ENCODE data around the gene INHBC.

INHBC gene

GRCh38 chr12:57477710-57478681 is 43.4 kb downstream of the INHBC start:
- peak; percentile 58 for DNase-seq (ENCODE audit: low read depth)
- no peak overlapping the region for H3K4me3 ChIP-seq (ENCODE audit: low read length)
- no peak for TF ChIP-seq CTCF (IDR thresholded peaks at IDR 0.05; ENCODE audit: insufficient read depth, low read depth, low read length, missing control alignments)

- H3K4me3 ChIP-seq (ENCODE audit: low read length) = no peak overlapping the region
- no peak for DNase-seq (ENCODE audit: low read depth)
- TF ChIP-seq CTCF (IDR thresholded peaks at IDR 0.05; ENCODE audit: insufficient read depth, low read depth, low read length, missing control alignments) = no peak
Observed at GRCh38 chr12:57479043-57479375, 44.4 kb downstream of the INHBC start.

- DNase-seq (ENCODE audit: low read depth) = no peak
- H3K4me3 ChIP-seq (ENCODE audit: low read length) = no peak within 1 kb of the TSS
- no peak for TF ChIP-seq CTCF (IDR thresholded peaks at IDR 0.05; ENCODE audit: insufficient read depth, low read depth, low read length, missing control alignments)
Observed at GRCh38 chr12:57479376-57480115, 45.0 kb downstream of the INHBC start, which contains the start of gene ARHGAP9. ARHGAP9 (minus strand) TSS chr12:57479866; CDS start chr12:57479406, 460 bp downstream.

GRCh38 chr12:57481671-57482070 is 47.1 kb downstream of the INHBC start:
- no peak for TF ChIP-seq CTCF (IDR thresholded peaks at IDR 0.05; ENCODE audit: insufficient read depth, low read depth, low read length, missing control alignments)
- no peak overlapping the region for H3K4me3 ChIP-seq (ENCODE audit: low read length)
- DNase-seq (ENCODE audit: low read depth) = no peak

- no peak for DNase-seq (ENCODE audit: low read depth)
Observed at GRCh38 chr12:57483466-57483865, 48.9 kb downstream of the INHBC start.

GRCh38 chr12:57485695-57486094 is 51.1 kb downstream of the INHBC start:
- DNase-seq (ENCODE audit: low read depth) = no peak
- no peak overlapping the region for H3K4me3 ChIP-seq (ENCODE audit: low read length)
- TF ChIP-seq CTCF (IDR thresholded peaks at IDR 0.05; ENCODE audit: insufficient read depth, low read depth, low read length, missing control alignments) = no peak

More at GRCh38 chr12:57483466-57483865, 48.9 kb downstream of the INHBC start:
- no peak overlapping the region for H3K4me3 ChIP-seq (ENCODE audit: low read length)
- TF ChIP-seq CTCF (IDR thresholded peaks at IDR 0.05; ENCODE audit: insufficient read depth, low read depth, low read length, missing control alignments) = no peak

Data from epithelial cell of esophagus (primary cell).